Activated T-helper 1 cell treated with Interleukin-2 at 50 U/mL for 16 hours (primary cell): ENCODE results near the gene SHISAL1.

Experiments
- DNase-seq: peaks from one replicate; pipeline ENCODE4 v3.0.0-alpha.2; 2020; ENCODE audit warnings: low read depth

Gene SHISAL1

DNA sequence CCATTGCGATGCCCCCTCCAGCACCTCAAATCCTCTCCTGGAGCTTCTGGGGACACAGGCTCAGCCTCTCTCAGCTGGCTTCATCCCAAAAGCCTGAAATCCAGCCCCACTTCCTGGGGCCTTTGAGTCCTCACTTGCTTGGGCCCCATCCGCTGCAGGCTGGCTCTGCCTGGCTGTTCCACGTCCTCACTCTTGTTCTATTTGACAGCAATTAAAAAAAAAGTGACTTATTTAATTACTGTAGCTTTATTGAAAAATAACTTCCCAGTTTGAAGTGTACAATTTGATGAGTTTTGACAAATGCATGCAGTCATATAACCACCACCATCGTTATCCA lies 104.8 kb downstream of the SHISAL1 start:
- no peak for DNase-seq

DNA sequence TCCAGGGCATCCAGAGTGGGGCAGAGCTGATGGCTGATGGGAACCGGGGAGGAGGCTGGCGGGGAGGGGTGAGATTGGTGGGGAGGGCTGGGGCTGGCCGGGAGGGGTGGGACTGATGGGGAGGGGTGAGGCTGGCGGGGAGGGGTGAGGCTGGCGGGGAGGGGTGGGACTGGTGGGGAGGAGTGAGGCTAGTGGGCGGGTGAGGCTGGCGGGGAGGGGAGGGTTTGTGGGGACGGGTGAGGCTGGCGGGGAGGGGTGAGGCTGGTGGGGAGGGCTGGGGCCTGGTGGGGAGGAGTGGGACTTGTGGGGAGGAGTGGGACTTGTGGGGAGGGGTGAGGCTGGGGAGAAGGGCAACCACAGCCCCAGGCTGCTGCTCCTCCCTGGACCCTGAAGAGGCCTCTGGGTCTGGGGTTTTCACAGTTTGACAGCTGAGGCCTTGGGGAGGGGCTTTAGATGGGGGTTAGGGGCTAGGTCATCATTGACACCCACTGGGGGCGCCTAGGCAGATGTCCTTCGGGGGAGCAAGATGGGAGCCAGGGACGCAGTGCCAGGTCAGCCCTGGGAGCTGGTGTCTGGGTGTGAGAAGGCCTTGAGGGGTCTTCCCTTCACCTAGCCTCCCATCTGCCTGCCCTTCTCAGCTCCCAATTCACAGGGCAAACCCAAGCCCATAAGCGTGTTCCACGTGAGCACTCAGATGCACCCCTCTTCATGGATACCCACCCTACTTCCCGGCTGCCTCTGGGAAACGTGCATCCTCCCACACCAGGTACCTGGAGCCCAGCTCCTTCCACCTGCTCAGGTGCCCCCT lies 105.4 kb downstream of the SHISAL1 start:
- DNase-seq, result no peak

DNA sequence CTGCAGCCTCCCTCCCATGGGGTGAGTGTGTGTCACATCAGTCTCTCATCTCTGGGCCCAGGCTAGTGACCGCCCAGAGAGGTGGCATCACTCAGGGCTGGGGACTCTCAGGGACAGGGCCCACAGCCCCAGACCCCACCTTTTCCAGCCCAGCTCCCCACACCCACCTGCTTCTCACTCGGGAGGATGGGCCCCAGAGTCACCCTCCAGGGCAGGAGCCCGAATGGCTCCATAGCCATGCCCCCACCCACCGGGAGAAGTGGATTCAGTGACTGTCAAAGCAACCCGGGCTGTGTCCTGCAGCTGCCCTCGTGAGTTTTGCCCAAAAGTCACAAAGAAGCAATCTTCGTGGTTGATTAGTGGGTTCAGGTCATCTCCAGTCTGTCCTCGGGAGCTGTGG lies 106.1 kb downstream of the SHISAL1 start:
- no peak for DNase-seq

DNA sequence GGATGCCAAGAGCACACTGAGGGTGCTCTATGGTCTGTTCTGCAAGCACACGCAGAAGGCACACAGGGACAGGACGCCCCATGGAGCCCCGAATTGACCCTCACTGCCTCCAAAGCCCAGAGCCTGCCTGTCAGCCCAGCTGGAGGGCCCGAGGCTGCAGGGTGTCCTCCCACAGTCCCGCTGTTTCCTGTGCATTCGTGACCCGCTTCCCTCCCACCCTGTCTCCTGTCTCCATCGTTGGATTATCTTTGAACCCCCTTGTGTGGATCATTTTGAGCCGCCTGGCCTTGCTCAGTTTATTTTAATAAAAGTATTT lies 106.5 kb downstream of the SHISAL1 start:
- DNase-seq, result no peak

DNA sequence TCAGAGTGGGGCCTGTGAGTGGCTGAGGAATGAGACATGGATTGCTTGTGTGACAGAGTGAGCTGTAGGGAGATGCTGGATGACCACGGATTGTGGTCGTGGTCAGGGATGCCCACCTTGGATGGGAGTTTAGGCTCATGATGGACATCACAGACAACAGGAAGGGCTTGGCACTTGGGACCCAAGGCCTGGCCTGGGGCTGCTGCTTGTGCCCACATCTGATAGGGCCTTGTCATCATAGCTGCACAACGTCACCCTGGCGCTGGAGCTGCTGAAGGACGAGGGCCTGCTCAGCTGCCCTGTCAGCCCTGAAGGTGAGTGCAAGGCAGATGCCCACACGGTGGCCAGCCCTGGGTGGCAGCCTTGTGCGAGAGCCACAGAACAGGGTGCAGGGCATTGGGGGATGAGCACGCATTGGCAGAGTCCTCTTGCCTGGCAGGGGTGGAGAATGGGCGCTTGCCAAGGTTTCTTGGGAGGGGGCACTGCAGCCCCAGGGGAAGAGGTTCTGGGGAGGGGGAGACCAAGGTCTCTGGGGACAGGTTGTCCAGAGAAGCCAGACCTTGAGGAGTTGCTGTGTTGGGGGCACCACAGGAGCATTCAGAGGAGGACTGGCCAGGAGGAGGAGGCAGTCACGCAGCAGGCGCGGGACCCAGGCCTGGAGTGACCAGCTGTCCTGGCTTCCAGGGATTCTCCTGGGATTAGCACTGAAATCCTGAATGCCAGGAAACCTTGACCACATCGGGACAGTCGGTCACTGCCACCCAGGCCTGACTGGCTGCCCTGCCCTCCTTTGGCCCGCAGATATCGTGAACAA lies 107.0 kb downstream of the SHISAL1 start:
- DNase-seq, result no peak

DNA sequence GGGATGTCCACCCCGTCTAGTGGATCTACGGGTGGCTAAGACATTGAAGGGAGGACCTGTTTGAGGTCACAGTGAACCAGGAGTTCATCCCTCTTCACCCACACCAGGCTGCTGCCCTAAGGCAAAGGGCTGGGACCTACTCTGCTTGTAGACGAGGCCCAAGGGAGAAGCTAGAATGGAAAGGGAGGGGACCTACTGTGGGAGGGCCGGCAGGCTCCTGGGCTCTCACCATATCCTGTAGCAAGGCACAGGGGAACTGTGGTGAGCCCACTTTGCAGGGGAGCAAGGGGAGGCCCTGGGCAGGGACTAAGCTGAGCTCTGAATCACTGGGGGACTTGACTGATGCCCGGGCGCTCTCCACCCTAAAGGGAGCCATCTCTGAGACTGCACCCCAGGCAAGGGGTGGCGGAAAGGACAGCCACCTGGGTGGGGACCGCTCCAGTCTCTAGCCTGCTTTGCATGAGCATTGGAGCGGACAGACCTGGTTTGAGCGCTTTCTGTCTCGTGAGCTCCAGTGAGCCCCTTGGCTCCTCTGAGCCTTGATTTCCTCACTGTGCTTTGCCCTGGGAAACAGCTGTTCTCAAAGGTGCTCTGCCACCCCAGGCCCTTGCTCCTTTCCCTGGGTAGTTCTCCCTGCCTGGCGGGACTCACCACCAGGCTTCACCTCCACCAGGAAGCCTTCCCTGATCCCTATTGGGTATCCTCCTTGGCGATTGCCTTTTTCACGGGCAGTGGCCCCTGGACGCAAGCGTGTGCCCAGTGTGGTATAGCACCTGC lies 107.8 kb downstream of the SHISAL1 start:
- DNase-seq, result no peak

DNA sequence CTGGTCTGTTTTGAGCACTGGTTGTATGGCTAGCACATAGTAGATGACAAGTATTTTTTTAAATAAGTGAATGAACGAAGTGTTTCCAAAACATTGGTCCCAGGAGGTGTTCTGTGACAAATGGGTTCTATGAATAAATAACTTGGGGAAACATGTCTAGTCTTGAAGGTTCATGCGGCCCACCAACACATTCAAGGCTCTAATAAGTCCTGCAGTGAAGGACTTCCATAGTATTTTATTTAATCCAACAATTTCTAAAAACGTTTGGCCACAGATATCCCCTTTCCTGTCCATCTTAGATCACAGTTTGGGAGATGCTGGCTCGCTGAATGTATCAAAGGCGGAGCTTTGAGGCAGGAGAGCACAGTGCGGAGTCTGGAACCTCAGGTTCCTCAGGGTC lies 109.5 kb downstream of the SHISAL1 start:
- no peak for DNase-seq

DNA sequence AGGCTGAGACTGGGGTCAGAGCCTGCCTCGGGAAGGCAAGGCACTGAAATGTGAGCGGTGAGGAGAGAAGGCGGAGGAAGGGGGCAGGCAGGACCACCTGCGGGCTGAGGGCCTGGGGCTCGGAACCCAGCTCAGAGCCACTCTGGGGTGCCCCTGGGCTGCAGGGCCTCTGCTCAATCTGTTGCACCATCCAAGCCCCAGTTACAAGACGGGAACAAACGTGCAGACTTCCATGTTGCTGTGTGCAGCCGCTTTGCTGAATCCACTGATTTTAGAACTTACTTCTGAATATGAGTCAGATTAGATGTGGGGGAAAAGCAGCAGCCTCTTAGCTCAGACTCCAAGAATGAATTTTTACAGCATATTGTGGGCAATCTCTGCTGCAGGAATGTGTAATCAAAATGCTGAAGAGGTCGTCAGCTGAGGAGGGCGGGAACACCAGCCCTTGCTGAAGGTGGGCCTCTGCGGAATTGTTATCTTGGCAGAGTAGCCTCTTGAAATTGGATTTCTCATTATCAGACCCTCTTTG lies 110.4 kb downstream of the SHISAL1 start:
- no peak for DNase-seq

DNA sequence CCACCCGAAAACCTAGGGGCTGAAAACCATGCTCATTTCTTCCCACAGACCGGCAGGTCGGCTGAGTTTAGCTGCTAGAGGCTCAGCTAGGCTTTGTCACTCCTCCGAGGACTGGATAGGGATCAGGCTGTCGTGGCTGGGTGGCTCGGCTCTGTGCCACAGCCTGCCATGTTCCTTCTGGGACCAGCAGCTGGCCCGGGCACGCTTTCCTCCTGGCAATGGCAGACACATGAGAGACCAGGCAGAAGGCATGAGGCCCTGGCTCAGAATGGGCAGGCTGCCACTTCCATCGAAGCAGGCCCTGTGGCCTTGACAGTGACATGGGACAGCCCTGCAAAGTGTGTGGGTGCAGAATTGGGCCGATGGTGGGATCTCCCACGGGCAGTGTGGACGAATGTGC lies 111.1 kb downstream of the SHISAL1 start:
- no peak for DNase-seq

DNA sequence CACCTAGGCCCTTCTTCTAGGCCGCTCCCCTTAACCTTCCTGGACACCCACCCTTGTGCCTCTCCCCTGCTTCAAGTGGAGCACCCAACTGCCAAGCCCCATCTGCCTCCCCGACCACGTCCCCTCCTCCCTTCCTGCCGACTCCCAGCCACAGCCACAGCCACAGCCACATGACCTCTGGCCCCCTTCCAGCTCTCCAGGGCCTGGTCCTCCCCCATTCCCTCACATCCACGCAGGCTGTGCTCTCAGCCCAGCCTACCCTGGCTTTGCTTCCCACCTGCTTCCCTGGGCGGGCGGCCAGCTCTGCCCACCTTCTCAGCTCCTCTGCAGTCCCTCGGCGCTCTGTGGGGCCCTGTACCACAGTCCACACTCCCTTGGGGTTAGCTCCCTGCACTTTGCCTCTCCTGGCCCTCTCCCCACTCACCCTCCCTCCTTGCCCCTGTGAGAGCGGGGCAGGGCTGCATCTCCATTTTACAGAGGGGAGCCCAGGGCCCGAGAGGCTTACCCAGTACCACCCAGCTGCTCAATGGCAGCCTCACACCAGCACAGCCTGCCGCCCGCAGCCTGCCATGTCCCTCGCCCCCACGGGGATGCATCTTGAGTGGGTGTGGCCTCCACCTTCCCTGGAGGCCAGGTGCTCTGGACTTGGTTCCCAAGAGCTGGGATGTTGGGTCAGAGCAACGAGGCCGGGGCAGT lies 111.7 kb downstream of the SHISAL1 start:
- no peak for DNase-seq

DNA sequence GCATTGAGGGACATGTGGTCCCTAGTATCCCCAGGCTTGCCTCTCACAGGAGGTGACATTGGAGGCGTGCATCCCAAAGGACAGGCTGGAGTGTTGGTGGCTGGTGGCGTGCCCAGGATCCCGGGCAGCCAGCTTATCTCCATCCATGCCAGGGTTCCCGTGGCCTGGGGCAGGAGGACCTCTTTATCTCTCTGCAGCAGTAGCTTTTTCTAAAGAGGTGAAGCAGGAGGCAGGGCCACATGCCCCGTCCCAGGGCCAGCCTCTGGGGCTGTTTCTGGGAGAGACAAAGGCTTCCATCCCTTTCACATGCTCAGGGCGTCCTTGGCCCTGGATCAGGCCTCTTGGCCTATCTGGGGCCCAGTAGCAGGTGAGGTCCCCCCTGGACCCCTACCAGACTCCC lies 112.3 kb downstream of the SHISAL1 start:
- no peak for DNase-seq

DNA sequence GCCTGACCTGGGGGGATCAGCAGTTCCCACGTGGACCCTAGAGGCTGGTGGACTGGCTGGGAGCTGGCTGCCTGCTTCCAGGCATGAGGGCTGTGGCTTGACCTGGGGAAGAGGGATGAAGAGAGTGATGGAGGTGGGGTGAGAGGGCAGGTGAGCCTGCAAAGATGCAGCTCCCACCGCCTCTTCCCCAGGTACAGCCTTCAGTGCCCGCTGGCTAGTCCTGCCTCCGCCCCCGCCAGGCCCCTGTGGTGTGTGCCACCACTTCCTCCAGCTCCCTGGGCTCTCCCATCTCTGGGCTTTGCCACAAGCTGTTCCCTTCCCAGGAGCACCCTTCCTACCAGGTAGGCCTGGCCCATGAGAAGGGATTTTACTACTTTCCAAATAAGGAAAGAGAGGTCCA lies 112.9 kb downstream of the SHISAL1 start:
- no peak for DNase-seq

DNA sequence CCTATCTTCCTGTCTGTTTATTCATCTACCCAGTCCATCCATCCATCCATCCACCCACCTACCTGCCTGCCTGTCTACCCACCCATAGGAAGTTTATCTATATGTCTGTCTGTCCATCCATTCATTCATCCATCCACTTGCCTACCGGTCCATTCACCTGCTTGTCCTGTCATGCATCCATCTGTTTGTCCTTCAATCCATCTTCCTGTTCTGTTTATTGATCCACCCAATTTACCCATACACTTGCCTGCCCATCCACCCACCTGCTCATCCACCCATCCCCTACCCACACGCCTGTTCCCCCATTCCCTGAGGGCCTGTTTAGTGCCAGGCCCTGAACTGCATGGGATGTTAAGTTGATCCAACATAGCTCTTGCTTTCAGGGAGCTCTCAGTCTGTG lies 113.6 kb downstream of the SHISAL1 start:
- no peak for DNase-seq

DNA sequence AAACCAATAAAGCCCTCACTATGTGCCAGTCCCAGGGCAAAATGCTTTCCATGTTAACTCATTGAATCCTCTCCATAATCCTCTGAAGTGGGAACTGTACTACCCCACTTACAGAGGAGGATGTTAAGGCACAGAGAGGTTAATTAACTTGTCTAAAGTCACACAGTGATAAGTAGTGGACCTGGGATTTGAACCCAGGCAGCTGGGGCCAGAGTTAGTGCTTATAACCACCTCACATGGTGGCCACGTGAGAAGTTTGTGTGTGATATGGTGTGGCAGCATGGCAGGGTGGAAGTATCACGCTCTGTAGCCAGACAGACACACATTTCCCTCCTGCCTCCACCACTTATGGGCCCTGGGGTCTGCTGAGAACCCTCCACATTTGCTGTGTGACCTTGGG lies 115.5 kb downstream of the SHISAL1 start:
- no peak for DNase-seq

DNA sequence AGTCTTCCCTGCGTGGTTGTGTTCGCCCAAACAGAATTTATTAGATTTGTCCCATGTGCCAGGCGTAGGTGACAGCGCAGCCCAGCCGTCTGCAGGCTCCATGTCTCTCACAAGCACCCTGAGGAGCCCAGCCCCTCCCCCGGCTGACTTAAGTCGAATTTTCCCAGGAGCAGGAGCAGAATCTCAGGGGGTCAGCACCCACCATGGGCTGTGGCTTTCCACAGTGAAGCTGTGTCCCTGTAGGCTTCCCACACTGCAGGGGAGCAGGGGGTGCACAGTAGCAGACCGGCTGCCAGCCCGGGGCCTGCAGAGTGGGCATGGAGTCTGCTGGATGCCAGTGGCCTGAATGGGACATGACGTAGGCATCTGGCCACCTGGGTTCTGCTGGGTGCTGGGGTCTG lies 116.0 kb downstream of the SHISAL1 start:
- DNase-seq, result no peak

DNA sequence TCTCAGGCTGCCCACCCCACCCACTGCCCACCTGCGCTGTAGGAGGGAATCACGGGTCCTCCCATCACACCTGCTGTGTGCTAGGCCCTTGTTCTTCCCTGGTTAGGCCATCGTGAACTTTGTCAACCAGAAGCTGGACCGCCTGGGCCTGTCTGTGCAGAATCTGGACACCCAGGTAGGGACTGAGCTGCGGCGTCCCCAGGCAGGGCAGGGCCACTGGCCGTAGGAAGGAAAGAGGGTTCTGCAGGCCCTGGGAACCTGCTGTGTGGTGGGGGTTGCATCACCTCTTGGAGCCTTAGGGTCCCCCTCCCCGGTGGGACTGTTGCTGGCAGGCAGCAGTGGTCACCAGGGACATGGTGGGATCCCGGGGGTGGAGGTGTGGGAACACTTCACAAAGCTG lies 116.5 kb downstream of the SHISAL1 start:
- no peak for DNase-seq

DNA sequence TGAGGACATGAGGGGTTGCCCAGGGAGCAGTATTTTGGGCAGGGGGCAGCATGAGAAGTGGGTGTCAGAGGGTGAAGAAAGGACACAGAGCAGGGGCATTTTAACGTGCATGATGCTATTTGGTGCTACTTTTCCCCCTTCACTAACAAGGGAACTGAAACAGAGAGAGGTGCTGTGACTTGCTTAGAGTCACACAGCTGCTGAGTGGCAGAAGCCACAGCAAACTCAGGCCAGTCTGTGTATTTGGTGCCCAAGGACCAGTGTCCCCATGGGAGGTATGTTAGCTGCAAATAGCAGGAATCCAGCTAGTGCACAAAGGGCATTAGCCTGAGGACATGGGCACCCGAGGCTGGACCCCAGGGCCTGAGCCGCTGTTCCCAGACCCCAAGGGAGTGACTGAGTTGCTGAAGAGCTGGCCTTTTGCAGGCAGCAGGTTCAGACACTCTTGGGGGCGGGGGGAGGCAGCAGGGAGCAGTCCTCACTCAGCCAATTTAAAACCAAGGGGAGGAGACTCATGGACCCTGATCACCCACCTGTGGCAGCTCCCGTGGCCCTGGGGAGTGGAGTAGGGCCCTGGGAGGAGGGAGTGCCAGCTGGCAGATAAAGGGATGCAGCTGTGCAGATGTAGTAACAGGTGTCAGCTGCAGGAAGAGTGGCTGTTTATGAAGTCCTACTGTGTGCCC lies 117.4 kb downstream of the SHISAL1 start:
- no peak for DNase-seq

DNA sequence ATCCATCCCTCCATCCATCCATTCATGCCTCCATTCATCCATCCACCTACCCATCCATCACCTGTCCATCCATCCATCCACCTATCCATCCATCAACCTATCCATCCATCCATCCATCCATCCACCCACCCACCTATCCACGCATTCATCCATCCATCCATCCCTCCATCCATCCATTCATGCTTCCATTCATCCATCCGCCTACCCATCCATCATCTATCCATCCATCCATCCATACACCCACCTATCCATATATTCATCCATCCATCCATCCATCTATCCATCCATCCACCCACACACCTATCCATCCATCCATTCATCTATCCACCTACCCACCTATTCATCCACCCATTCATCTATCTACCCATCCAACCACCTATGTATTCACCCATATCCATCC lies 118.2 kb downstream of the SHISAL1 start:
- no peak for DNase-seq
